HTR-8/SVneo (cell line): ENCODE data around the gene ETS2.

Experiments used
- DNase-seq: peaks from one replicate; pipeline ENCODE4 v3.0.0; 2011; ENCODE audit warnings: low spot score, mixed read lengths; ENCODE audit not compliant: insufficient read length
- FAIRE-seq: peaks from 2 replicates; lab custom pipeline; 2011; peaks lifted over from hg19 to GRCh38; lab: Jason Lieb, UNC

The ETS2 gene

GRCh38 chr21:38800046-38800758, 5.5 kb upstream of the ETS2 start:
- DNase-seq (no peak), FAIRE-seq (no peak)

- no peak for DNase-seq
- no peak for FAIRE-seq
Observed at GRCh38 chr21:38800924-38801744, 4.6 kb upstream of the ETS2 start.

- DNase-seq, result no peak
- FAIRE-seq, result no peak
Observed at GRCh38 chr21:38802050-38803026, 3.4 kb upstream of the ETS2 start.

GRCh38 chr21:38803075-38803660, 2.6 kb upstream of the ETS2 start:
- FAIRE-seq (no peak), DNase-seq (no peak)

GRCh38 chr21:38804030-38804788, 1.5 kb upstream of the ETS2 start:
- no peak for DNase-seq
- no peak for FAIRE-seq

- FAIRE-seq, result no peak
Observed at GRCh38 chr21:38804789-38805327, 871 bp upstream of the ETS2 start.

GRCh38 chr21:38806153-38806941, 618 bp downstream of the ETS2 start:
- DNase-seq, result no peak
- FAIRE-seq, result no peak

More at GRCh38 chr21:38804789-38805327, 871 bp upstream of the ETS2 start:
- DNase-seq, result no peak

GRCh38 chr21:38806942-38807284, 1.2 kb downstream of the ETS2 start:
- DNase-seq, result no peak
- no peak for FAIRE-seq

- no peak for DNase-seq
- FAIRE-seq, result no peak
Observed at GRCh38 chr21:38807441-38807871, 1.7 kb downstream of the ETS2 start.

- no peak for FAIRE-seq
- DNase-seq, result no peak
Observed at GRCh38 chr21:38807986-38808385, 2.3 kb downstream of the ETS2 start.

- DNase-seq (no peak), FAIRE-seq (no peak)
Observed at GRCh38 chr21:38809198-38809878, 3.6 kb downstream of the ETS2 start.

- FAIRE-seq, result no peak
- no peak for DNase-seq
Observed at GRCh38 chr21:38810034-38810825, 4.5 kb downstream of the ETS2 start.

- DNase-seq (no peak), FAIRE-seq (no peak)
Observed at GRCh38 chr21:38810826-38811164, 5.1 kb downstream of the ETS2 start.

GRCh38 chr21:38811257-38811656, 5.5 kb downstream of the ETS2 start:
- no peak for FAIRE-seq
- DNase-seq, result no peak

GRCh38 chr21:38813143-38813542, 7.4 kb downstream of the ETS2 start:
- FAIRE-seq, result no peak
- DNase-seq, result no peak

GRCh38 chr21:38813547-38813946, 7.8 kb downstream of the ETS2 start:
- DNase-seq, result no peak
- no peak for FAIRE-seq
